ENCODE measurements around the gene KRTAP17-1.
"Not testable (repeated sequence)": the region's sequence is repeated elsewhere in the genome, so short reads cannot be mapped to it uniquely, and the experiment has no call there.

The KRTAP17-1 gene

GRCh38 chr17:41315204-41315794, at the start of gene KRTAP17-1:
KRTAP17-1 (minus strand) TSS chr17:41315710; CDS start chr17:41315650, 60 bp downstream.
- DNase-seq = no peak

GRCh38 chr17:41363881-41364280, 48.4 kb upstream of the KRTAP17-1 start:
- no peak for DNase-seq

GRCh38 chr17:41360296-41360995, 44.9 kb upstream of the KRTAP17-1 start:
- DNase-seq = no peak

DNA sequence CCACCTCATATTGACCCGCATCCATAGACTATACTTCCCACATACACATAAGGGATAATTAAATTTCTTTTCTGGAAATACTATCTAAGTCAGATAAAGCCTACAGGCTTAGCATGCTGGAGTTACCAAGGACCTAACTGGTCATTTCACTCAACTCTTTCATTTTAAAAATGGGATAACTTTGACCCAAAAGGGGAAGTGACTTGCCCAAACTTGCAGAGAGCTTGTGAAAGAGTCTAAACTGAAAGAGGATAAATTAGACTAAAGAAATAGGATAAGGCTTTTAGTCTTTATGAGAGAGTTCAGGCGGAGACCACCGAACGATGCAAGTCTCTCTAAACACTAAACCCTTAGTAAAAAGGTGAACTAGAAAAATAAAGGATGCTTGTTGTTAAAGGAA, 39.0 kb upstream of the KRTAP17-1 start:
- no peak for DNase-seq

DNA sequence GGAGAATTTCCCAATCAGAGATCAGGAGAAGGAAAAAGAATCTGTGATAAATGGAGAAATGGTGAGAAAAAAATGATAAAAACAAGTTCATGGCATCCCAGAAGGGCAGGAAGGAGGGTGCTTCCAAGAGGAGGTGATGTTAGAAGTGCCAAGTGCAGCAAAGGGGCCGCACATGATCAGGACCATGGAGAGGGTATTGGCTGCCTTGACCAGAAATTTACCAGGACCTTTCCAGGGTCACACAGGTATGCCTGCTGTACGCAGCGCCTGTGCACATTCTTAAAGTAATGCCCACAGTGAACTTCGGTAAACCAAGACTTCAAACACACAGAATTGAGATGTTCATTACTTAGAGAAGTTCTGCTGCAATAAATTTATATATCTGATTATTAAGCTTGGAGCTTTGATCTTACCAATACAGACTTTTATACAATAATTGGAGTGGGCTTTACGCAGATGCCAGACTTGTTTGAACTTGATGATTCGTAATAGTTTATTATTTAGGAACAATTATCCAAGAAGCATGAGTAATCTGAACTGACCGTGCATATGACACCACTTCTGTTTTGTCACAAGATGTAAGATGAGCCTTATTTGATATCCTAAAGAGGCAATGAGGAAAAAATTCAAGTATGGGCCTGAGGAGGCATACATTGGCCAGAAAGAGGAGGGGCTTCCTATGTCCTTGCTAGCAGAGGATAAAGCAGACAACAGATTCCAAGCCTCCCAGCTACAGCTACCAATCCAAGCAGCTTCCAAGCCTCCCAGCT, 37.3 kb upstream of the KRTAP17-1 start:
- no peak for DNase-seq

GRCh38 chr17:41351177-41351576, 35.7 kb upstream of the KRTAP17-1 start:
- DNase-seq = no peak

GRCh38 chr17:41350381-41350878, 34.9 kb upstream of the KRTAP17-1 start, which contains the start of gene KRT33A:
KRT33A (minus strand) TSS chr17:41350828; CDS start chr17:41350767, 61 bp downstream.
- DNase-seq = not testable (repeated sequence)

DNA sequence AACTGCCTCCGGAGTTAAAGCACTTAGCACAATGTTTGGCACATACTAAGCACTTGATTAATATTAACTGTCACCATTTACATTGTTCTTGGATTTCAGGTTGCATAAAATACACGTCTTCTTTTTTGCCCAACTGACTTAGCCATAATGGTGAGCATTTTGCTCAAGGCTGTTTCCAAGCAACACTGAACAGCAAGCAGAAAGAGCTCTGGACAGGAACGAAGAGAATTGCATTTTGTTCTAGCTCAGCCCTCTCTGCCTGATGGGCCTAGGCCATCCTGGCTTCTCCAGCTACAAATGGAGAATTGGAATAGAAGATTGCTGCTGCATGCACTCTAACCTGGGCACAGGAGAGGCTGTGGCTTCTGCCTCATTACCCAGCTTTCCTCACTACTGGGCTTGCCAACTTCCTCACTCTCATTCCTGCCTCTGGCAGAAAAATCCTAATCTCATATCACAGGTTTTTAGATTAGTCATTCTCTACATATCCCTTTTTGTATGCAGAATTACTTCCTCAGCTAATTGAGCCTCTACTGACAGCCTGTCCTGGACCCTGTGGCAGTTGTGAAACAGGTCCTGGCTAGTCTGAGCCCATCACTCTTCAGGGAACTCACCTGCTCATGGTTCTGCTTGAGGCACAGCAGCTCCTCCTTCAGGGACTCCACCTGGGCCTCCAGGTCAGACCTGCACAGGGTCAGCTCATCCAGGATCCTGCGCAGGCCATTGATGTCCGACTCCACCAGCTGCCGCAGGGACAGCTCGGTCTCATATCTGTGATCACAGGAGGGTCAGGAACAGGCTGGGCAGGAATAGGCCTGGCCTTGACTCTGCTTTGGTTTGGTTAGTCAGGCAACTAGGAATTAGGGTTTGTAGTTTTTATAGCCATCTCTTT, 32.6 kb upstream of the KRTAP17-1 start:
- DNase-seq = no peak

DNA sequence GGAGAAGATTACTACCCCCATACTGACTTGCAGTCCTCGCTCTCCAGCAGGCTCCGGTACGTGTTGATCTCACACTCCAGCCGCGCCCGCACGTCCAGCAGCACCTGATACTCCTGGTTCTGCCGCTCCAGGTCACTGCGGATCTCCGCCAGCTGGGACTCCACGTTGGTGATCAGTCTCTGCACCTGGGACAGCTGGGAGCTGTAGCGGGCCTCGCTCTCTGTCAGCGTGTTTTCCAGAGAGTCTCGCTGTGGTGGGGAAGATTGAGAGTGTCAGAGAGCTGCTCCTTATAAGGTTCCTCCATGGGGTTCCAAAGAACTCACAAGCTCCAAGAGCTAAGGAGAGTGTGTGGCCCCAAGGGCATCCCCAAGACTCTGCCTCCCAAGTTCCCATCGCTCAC, 30.9 kb upstream of the KRTAP17-1 start:
- not testable (repeated sequence) for DNase-seq

DNA sequence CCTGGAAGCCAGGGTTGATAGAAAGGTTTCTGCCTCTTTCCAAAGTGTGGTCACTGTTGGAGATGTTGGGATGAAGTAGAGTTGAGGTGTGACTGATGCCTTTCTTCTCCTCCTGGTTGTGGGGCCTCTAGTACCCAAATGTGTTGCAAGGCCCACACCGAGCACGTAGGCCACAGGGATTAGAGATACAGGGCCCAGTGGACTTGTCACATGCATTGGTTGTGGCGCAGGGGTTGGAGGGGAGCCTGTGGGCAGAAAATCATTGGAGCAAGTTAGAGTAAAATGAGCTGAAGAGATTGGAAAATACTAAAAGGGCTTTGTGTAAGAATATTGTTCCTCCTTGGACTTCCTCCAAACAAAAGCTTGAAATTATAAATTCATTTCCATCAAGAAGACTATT, 30.5 kb upstream of the KRTAP17-1 start:
- no peak for DNase-seq

GRCh38 chr17:41343029-41343428, 27.5 kb upstream of the KRTAP17-1 start:
- DNase-seq = no peak

DNA sequence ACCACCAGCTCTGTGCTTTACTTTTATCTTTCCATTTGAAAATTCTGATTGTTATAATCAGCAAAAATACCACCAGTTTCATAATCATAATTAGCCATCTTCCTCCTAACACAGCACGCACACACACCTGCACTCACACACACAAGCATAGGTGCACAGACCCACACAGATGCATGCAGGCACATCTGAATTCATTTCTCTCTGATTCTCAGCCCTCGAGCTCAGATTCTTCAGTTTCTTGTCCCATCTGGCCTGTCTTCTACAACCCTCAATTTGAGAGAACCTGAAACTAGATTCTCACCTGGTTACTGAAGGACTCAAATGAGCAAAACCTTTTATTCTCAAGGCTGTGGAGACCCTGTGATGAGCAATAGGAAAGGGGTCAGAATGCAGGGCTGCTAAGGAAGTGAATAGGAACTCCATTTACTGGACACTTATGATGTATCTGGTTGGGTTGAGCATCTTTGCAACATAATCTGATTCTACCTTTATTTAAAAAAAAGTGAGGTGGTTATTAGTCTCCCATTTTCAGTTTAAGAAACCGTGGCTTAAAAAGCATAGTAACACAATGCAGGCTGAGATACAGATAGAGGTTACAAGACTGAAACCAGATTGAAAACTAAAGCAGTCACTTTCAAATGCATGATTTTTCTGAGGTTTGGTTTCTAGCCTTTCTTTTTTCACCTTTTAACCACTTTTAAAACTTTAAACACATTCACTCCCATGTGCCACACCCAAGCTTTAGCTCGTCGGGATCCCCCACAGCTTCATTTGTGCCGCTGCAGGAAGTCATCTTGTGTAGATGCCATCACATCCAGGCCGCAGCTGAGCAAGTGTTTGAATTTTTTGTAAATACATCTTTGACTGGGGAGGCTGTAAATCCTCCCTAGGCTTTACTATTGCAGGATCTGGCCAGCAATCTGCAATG, 25.7 kb upstream of the KRTAP17-1 start:
- DNase-seq = peak; percentile 59

- no peak for DNase-seq
These were observed 25.0 kb upstream of the KRTAP17-1 start for GRCh38 chr17:41340494-41340893.

DNA sequence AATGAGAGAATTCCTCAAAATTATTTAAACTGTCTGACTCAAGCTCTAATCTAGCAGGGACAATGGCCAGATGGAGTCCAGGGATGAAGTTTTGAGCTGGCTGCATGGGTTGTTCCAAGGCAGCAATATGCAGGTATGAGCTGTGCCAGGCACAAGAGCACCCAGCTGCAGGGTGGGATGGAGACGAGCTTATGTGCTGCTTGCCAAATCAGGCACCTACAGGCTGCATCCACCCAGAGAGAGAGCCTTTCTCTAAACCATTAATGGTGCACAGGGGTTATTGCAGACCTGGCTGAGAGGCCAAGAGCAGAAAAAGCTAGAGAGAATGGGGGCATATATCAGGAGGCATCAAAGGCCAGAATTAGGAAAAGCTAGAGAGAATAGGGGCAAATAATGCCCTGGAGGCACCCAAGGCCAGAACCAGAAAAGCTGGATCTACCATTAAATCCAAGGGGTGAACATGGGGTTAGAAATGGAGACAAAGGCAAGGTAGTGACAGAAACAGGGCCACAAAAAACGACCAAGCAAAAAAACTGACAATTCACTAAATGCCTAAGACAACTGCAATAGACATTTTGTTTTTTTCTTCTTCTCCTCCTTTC, 24.2 kb upstream of the KRTAP17-1 start:
- DNase-seq = no peak

DNA sequence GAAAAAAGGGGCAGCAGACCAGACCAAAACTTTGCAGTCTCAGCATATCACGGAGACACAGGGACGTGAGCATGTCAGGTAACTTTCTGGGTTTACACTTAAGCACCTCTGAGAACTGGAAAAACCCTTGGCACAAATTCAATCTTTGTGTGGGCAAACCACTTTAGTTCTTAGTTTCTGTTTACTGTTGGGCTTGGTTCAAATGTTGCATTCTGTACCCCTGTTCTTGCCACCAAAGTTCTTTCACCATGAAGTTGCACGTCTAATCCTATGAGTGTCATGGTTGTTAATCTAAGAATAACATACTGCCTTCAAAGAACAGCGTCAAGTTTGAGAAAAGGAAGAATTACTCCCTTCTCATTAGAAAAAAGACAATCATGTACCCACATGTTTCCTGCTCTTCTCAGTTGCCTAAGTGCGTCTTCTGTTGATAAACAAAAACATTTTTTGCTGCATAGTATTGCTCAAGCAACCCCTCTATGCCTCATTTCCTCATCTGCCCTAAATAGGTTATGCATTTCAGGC, 23.5 kb upstream of the KRTAP17-1 start:
- DNase-seq = peak; percentile 46

DNA sequence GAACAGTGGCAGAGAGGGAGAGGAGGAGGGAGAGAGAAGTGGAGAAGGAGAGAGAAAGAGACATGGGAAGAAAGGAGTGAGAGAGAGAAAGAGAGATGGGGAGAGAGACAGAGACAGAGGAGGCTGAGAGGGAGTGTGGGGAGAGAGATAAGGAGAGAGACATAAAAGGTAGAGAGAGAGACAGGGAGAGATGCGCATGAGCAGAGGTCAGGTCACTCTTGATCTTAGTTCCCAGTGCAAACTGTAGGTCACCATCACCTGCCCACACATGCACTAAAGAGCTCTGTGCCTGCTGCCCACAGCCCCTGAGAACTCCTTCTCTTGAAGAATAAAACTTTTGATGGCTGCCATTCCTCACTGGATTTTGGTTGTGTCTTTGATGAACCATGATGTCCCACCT, 20.2 kb upstream of the KRTAP17-1 start:
- no peak for DNase-seq

DNA sequence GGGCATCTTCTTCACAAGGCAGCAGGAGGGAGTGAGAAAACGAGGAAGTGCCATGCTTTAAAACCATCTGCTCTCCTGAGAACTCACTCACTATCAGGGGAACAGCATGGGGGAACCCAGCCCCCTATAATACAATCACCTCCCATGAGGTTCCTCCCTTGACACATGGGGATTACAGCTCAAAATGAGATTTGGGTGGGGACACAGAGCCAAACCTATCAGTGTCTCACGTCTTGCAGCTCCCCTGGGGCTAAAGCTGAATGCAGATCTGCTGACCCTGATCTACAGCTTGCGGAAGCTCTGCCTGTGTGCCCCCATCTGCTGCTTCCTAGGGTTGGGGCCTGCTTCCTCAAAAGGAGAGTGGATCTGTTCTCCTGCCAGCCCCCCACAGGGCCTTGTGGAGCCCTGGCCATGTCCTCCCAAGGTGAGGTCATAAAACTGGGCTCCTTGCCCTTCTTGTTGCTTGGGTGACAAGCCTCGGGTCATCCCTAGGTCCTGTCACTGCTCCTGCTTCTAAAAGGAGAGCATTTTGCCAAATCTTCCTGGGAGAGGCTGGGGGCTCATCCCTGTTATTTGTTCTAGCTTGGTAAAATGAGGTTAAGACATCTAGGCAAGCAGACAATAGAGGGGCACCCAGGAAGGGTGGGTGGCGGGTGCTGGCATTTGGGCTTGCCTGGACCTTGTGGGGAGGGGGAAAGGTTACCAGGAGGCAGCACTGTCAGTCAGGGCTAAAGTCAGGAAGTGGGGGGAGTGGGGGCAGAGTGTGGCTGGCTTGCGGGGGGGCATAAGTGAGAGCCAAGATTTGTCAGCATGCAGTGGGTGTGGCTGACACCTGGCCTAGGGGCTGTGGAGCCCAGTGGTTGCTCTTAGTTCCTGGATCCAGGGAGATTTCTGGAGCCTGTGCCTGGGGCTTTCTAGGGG, 19.1 kb upstream of the KRTAP17-1 start:
- no peak for DNase-seq

- no peak for DNase-seq
These were observed 18.3 kb upstream of the KRTAP17-1 start for GRCh38 chr17:41333836-41334235.

DNA sequence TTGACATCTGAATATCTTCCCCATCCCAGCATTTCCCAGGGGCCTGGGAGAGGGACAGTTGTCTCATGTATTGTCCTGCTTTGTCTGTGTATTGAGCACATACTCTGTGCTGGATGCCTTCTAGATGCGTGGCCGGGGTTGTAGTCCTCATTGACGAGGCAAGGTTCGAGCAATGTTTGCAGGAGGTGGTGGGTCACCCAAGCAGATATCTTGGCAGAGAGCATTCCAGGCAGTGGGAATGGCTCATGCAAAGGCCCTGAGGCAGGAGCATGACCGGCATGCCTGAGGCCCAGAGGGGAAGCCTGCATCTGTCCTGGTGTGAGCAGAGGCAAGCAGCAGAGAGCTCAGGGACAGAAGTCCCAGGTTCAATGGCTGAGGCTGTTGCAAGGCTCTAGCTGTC, 17.6 kb upstream of the KRTAP17-1 start:
- DNase-seq = no peak

DNA sequence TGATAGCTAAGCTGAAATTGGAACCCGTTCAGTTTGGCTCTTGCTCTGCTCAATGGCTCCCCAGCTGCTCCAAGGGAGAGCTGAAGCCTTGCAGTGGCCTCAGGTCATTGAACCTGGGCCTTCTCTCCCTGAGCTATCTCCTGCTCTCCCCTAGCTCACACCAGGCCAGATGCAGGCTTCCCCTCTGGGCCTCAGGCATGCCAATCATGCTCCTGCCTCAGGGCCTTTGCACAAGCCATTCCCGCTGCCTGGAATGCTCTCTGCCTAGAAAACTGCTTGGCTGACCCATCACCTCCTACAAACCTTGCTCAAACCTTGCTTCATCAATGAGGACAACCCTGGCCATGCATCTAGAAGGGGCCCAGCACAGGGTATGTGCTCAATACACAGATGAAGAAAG, 16.7 kb upstream of the KRTAP17-1 start:
- DNase-seq = no peak
